Measurements from ENCODE around the gene TAP1. TPM values are rescaled to one million over a fixed set of nuclear protein-coding genes. Genes with fewer than 3 reads are reported as not detected.

Gene TAP1, protein sequence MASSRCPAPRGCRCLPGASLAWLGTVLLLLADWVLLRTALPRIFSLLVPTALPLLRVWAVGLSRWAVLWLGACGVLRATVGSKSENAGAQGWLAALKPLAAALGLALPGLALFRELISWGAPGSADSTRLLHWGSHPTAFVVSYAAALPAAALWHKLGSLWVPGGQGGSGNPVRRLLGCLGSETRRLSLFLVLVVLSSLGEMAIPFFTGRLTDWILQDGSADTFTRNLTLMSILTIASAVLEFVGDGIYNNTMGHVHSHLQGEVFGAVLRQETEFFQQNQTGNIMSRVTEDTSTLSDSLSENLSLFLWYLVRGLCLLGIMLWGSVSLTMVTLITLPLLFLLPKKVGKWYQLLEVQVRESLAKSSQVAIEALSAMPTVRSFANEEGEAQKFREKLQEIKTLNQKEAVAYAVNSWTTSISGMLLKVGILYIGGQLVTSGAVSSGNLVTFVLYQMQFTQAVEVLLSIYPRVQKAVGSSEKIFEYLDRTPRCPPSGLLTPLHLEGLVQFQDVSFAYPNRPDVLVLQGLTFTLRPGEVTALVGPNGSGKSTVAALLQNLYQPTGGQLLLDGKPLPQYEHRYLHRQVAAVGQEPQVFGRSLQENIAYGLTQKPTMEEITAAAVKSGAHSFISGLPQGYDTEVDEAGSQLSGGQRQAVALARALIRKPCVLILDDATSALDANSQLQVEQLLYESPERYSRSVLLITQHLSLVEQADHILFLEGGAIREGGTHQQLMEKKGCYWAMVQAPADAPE
- 60.0 and 115 TPM in 2 replicates for total RNA-seq

GRCh38 chr6:32853541-32854375, at the start of gene TAP1, which contains the start of gene PSMB9:
TAP1 (minus strand) TSS chr6:32853704; CDS start chr6:32853636, 68 bp downstream.
PSMB9 (plus strand) TSS chr6:32854192; CDS start chr6:32854230, 38 bp downstream.

GRCh38 chr6:32843979-32844838, 9.3 kb downstream of the TAP1 start, which contains the start of gene PSMB8:
PSMB8 (minus strand) TSS chr6:32844047; CDS start chr6:32843996, 51 bp downstream.

DNA sequence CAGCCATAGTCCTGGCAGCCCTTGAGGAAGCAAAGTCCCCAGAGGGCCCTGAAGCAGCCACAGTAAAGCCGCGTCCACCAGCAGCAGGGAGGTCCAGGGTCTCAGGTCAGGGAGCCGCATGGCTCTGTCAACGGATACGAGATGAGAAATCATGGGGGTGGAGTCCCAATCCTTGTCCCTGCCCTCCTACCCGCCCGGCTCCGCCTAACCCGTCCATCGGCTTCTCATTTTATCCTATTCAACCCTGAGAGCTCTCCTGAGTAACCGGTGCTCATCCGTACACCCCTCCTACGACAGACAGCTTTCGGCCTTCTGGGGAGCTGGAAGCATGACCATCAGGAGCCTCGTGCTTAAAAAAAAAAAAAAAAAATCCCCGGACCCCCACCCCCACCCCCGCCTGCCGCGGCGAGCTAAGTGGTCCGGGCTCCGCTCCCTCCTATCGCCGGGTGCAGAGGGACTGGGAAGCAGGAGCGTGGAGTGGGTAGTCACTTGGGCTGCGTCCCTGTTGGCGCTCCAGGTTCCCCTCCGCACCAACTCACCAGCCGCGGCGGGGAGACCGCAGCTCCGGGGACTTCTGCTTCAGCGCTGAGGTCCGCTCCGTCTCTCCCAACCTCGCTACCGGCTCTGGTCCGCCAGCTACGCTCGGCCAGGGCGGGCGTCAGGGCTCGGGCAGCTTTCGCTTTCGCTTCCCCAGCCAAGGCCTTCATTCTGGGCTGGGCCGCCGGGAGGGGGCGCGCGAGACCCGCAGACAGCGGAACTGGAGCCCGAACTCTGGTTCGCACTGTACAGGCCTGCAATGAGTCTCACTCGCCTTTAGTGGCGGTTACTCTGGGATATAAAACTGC, 15.2 kb downstream of the TAP1 start, which contains the start of gene TAP2:
Gene TAP2, minus strand, starts transcription at position 626 of the 845 bp plus-strand sequence. Its CDS starts 506 bp downstream, at position 120.

GRCh38 chr6:32816746-32817204, 36.7 kb downstream of the TAP1 start, which contains the start of gene HLA-DOB:
HLA-DOB (minus strand) TSS chr6:32817002; CDS start chr6:32816951, 51 bp downstream.

Small RNA genes within 50 kb of the gene (small RNA-seq; reads per million reads assigned to genes)
- gene HLA-Z (ENCODE audit: low replicate concordance), result not detected

Other genes with a start within 250 kb of the TAP1 start
- 0.43 TPM in 1 of 2 replicates, not detected in the other for gene HLA-DQA1, start 216.3 kb downstream of the TAP1 start, total RNA-seq
- 0.43 TPM in 1 of 2 replicates, not detected in the other for gene HLA-DQB1, start 187.0 kb downstream of the TAP1 start, total RNA-seq
- not detected in 2 replicates for gene HLA-DQA2, start 112.3 kb downstream of the TAP1 start, total RNA-seq
- gene HLA-DQB2, start 90.2 kb downstream of the TAP1 start, total RNA-seq, result not detected in 2 replicates
- 0.14 TPM in 1 of 2 replicates, not detected in the other for gene HLA-DOB, start 36.7 kb downstream of the TAP1 start, total RNA-seq
- gene TAP2, start 15.0 kb downstream of the TAP1 start, total RNA-seq, result 5.0 and 30.4 TPM in 2 replicates
- 47.3 and 56.8 TPM in 2 replicates for gene PSMB8, start 9.7 kb downstream of the TAP1 start, total RNA-seq
- 12.9 and 25.5 TPM in 2 replicates for gene PSMB9, start 488 bp upstream of the TAP1 start, total RNA-seq
- 0.14 TPM in 1 of 2 replicates, not detected in the other for gene HLA-DMB, start 87.3 kb upstream of the TAP1 start, total RNA-seq
- gene HLA-DMA, start 99.4 kb upstream of the TAP1 start, total RNA-seq, result 0.14 and 1.5 TPM in 2 replicates
- 153 and 186 TPM in 2 replicates for gene BRD2, start 114.9 kb upstream of the TAP1 start, total RNA-seq
- not detected in 2 replicates for gene HLA-DOA, start 155.9 kb upstream of the TAP1 start, total RNA-seq
- 2.4 TPM in 1 of 2 replicates, not detected in the other for gene HLA-DPA1, start 219.9 kb upstream of the TAP1 start, total RNA-seq
- gene HLA-DPB1, start 222.3 kb upstream of the TAP1 start, total RNA-seq, result 4.9 TPM in 1 of 2 replicates, not detected in the other